ENCODE results near the gene PARD6G. TPM values are rescaled to one million over a fixed set of nuclear protein-coding genes. Genes with fewer than 3 reads are reported as not detected.

Gene PARD6G
- total RNA-seq, 2 donors from 2014 or later, result 1.9 to 2.8 TPM

GRCh38 chr18:80254971-80255500 lies 7.7 kb upstream of the PARD6G start:
- no peaks in the 10 kb centered on the region for H3K9me3 ChIP-seq
- no peaks in the 10 kb centered on the region for H3K27me3 ChIP-seq
- H3K4me3 ChIP-seq, result no peak overlapping the region
- no peak overlapping the region for H3K27ac ChIP-seq
- H3K36me3 ChIP-seq, result no peaks in the 10 kb centered on the region
- TF ChIP-seq CTCF (IDR thresholded peaks at IDR 0.05), result no peak
- H3K4me1 ChIP-seq, result no peaks in the 10 kb centered on the region
- DNase-seq (ENCODE audit: low spot score), result no peak

GRCh38 chr18:80253871-80254492 lies 6.7 kb upstream of the PARD6G start:
- Histone ChIP-seq H3K27me3 (no peaks in the 10 kb centered on the region), H3K4me1 (no peaks in the 10 kb centered on the region), H3K27ac (no peak overlapping the region), H3K9me3 (no peaks in the 10 kb centered on the region), H3K36me3 (no peaks in the 10 kb centered on the region), H3K4me3 (no peak overlapping the region)
- TF ChIP-seq CTCF (IDR thresholded peaks at IDR 0.05), result no peak
- peak; percentile 30 for DNase-seq (ENCODE audit: low spot score)

- no peaks in the 10 kb centered on the region for H3K4me1 ChIP-seq
- H3K9me3 ChIP-seq, result no peaks in the 10 kb centered on the region
- H3K4me3 ChIP-seq, result no peak overlapping the region
- H3K27ac ChIP-seq, result no peak overlapping the region
- H3K27me3 ChIP-seq, result no peaks in the 10 kb centered on the region
- no peak for TF ChIP-seq CTCF (IDR thresholded peaks at IDR 0.05)
- DNase-seq (ENCODE audit: low spot score), result peak; percentile 30
- H3K36me3 ChIP-seq, result no peaks in the 10 kb centered on the region
Observed at GRCh38 chr18:80253236-80253635, 5.9 kb upstream of the PARD6G start.

GRCh38 chr18:80252136-80252535 lies 4.8 kb upstream of the PARD6G start:
- H3K4me3 ChIP-seq, result no peak overlapping the region
- no peaks in the 10 kb centered on the region for H3K27me3 ChIP-seq
- no peak for TF ChIP-seq CTCF (IDR thresholded peaks at IDR 0.05)
- no peak overlapping the region for H3K27ac ChIP-seq
- H3K36me3 ChIP-seq, result no peaks in the 10 kb centered on the region
- DNase-seq (ENCODE audit: low spot score), result no peak
- no peaks in the 10 kb centered on the region for H3K9me3 ChIP-seq
- peaks cover 0 to 5% of the 10 kb centered on the region in 2 donors for H3K4me1 ChIP-seq

- no peaks in the 10 kb centered on the region for H3K27me3 ChIP-seq
- peaks cover 0 to 5% of the 10 kb centered on the region in 2 donors for H3K4me1 ChIP-seq
- no peak for TF ChIP-seq CTCF (IDR thresholded peaks at IDR 0.05)
- H3K9me3 ChIP-seq, result no peaks in the 10 kb centered on the region
- no peaks in the 10 kb centered on the region for H3K36me3 ChIP-seq
- H3K4me3 ChIP-seq, result no peak overlapping the region
- no peak overlapping the region for H3K27ac ChIP-seq
- DNase-seq (ENCODE audit: low spot score), result peak; percentile 43
Observed at GRCh38 chr18:80251700-80252099, 4.4 kb upstream of the PARD6G start.

Measured in right atrium auricular region (tissue), 2 donors.